Neural progenitor cell (in vitro differentiated cells): Measurements from ENCODE around the gene TWSG1. TPM values are rescaled to one million over a fixed set of nuclear protein-coding genes. Genes with fewer than 3 reads are reported as not detected.
"Not testable (repeated sequence)": the region's sequence is repeated elsewhere in the genome, so short reads cannot be mapped to it uniquely, and the experiment has no call there.

Source experiments
- DNase-seq: peaks from one replicate; pipeline ENCODE4 v3.0.0-alpha.2; 2016; ENCODE audit warnings: low spot score
- H2AFZ ChIP-seq: fragments of 200-600 bp; sonication (generic); replicated peaks from 2 replicates; pipeline ENCODE4 v1.6.1; 2016; ENCODE audit warnings: antibody characterized with exemption
- H3F3A ChIP-seq: fragments of 200-600 bp; sonication (generic); 2 replicates; pipeline ENCODE4 v1.6.1; 2016; ENCODE audit warnings: antibody characterized with exemption, low read depth
- H3K27ac ChIP-seq: fragments of 200-600 bp; sonication (generic); 2 replicates; pipeline ENCODE4 v1.5.1; 2016; ENCODE audit warnings: mild to moderate bottlenecking
- H3K27me3 ChIP-seq: fragments of 200-600 bp; sonication (generic); 2 replicates; pipeline ENCODE4 v1.6.1; 2016; ENCODE audit warnings: mild to moderate bottlenecking, moderate library complexity
- H3K36me3 ChIP-seq: fragments of 200-600 bp; sonication (generic); 2 replicates; pipeline ENCODE4 v1.5.1; 2016
- H3K4me1 ChIP-seq: fragments of 200-600 bp; sonication (generic); 2 replicates; pipeline ENCODE4 v1.6.1; 2016; ENCODE audit warnings: mixed run types
- H3K4me2 ChIP-seq: fragments of 200-600 bp; sonication (generic); 2 replicates; pipeline ENCODE4 v1.6.1; 2016
- H3K4me3 ChIP-seq: fragments of 200-600 bp; sonication (generic); 2 replicates; pipeline ENCODE4 v1.5.1; 2016
- H3K79me2 ChIP-seq: fragments of 200-600 bp; sonication (generic); 2 replicates; pipeline ENCODE4 v1.6.1; 2016; ENCODE audit warnings: low read depth
- H3K9ac ChIP-seq: fragments of 200-600 bp; sonication (generic); 2 replicates; pipeline ENCODE4 v1.6.1; 2016
- H3K9me3 ChIP-seq: fragments of 200-600 bp; sonication (generic); 2 replicates; pipeline ENCODE4 v1.5.1; 2016; ENCODE audit warnings: low read depth
- H4K20me1 ChIP-seq: fragments of 200-600 bp; sonication (generic); 2 replicates; pipeline ENCODE4 v1.6.1; 2016; ENCODE audit warnings: low read depth
- H3K27ac Mint-ChIP-seq: 3 replicates; pipeline ENCODE4 v1.8.0; 2021; ENCODE audit warnings: mixed read lengths
- H3K27me3 Mint-ChIP-seq: 2 replicates; pipeline ENCODE4 v1.8.0; 2022; ENCODE audit warnings: low read depth, mild to moderate bottlenecking, inconsistent platforms, moderate library complexity, mixed read lengths; ENCODE audit not compliant: insufficient read depth
- H3K36me3 Mint-ChIP-seq: 3 replicates; pipeline ENCODE4 v1.8.0; 2021; ENCODE audit warnings: mixed read lengths
- H3K4me1 Mint-ChIP-seq: 3 replicates; pipeline ENCODE4 v1.8.0; 2021; ENCODE audit warnings: mixed read lengths
- H3K4me3 Mint-ChIP-seq: 3 replicates; pipeline ENCODE4 v1.8.0; 2021; ENCODE audit warnings: mild to moderate bottlenecking, moderate library complexity, mixed read lengths
- H3K9me3 Mint-ChIP-seq: 3 replicates; pipeline ENCODE4 v1.8.0; 2020; ENCODE audit warnings: mixed read lengths
- CTCF ChIP-seq: fragments of 200-600 bp; sonication (generic); IDR thresholded peaks from 2 replicates; pipeline ENCODE4 v1.5.1; 2017; ENCODE audit warnings: antibody characterized with exemption, mild to moderate bottlenecking
- EZH2 ChIP-seq: fragments of 200-600 bp; sonication (generic); IDR thresholded peaks from 2 replicates; pipeline ENCODE4 v1.6.1; 2017; ENCODE audit warnings: antibody characterized with exemption, mild to moderate bottlenecking, moderate library complexity
- EZH2phosphoT487 ChIP-seq: fragments of 200-600 bp; sonication (generic); IDR thresholded peaks from 2 replicates; pipeline ENCODE4 v1.6.1; 2017; ENCODE audit warnings: antibody characterized with exemption
- total RNA-seq: library from RNA; depleted of rRNA; stranded (reverse); fragments of >200 nt; gene quantifications from 2 replicates; pipeline ENCODE4 v1.2.3, GENCODE V29; 2015; ENCODE audit warnings: low replicate concordance

TWSG1 gene
- total RNA-seq, 1 donor from 2014 or later: 87.9 TPM

- H4K20me1 ChIP-seq: no peaks in the 10 kb centered on the region
- no peaks in the 10 kb centered on the region for H3K36me3 ChIP-seq
- no peak overlapping the region for H3K4me2 ChIP-seq
- H3K4me1 ChIP-seq: no peaks in the 10 kb centered on the region
- H3K36me3 Mint-ChIP-seq: peaks cover 33% of the 10 kb centered on the region
- H3K27me3 ChIP-seq: no peaks in the 10 kb centered on the region
- DNase-seq: no peak
- H3K4me3 Mint-ChIP-seq: no peak overlapping the region
- H2AFZ ChIP-seq: no peak overlapping the region
- no peaks in the 10 kb centered on the region for H3K27me3 Mint-ChIP-seq
- H3K27ac Mint-ChIP-seq: no peak overlapping the region
- TF ChIP-seq CTCF: no peak
- no peak for TF ChIP-seq EZH2
- TF ChIP-seq EZH2phosphoT487: no peak
- peaks cover 3% of the 10 kb centered on the region for H3K9me3 Mint-ChIP-seq
- H3K9me3 ChIP-seq: no peaks in the 10 kb centered on the region
- H3K27ac ChIP-seq: no peak overlapping the region
- no peak overlapping the region for H3K9ac ChIP-seq
- H3K4me1 Mint-ChIP-seq: peaks cover 5% of the 10 kb centered on the region
- no peaks in the 10 kb centered on the region for H3F3A ChIP-seq
- no peak overlapping the region for H3K4me3 ChIP-seq
- no peaks in the 10 kb centered on the region for H3K79me2 ChIP-seq
Observed at GRCh38 chr18:9365406-9365805, 30.8 kb downstream of the TWSG1 start.

- Histone ChIP-seq H3K4me3 (no peak overlapping the region), H3K9me3 (no peaks in the 10 kb centered on the region), H3K27me3 (no peaks in the 10 kb centered on the region), H3K79me2 (no peaks in the 10 kb centered on the region), H4K20me1 (no peaks in the 10 kb centered on the region), H3K4me1 (no peaks in the 10 kb centered on the region), H3K27ac (no peak overlapping the region), H3K4me2 (no peak overlapping the region), H3K36me3 (no peaks in the 10 kb centered on the region), H3K9ac (no peak overlapping the region), H3F3A (no peaks in the 10 kb centered on the region), H2AFZ (no peak overlapping the region)
- Mint-ChIP-seq H3K9me3 (peaks cover 3% of the 10 kb centered on the region), H3K4me3 (no peak overlapping the region), H3K27me3 (no peaks in the 10 kb centered on the region), H3K27ac (no peak overlapping the region), H3K36me3 (peaks cover 30% of the 10 kb centered on the region), H3K4me1 (peaks cover 5% of the 10 kb centered on the region)
- TF ChIP-seq EZH2phosphoT487 (no peak), CTCF (peak; percentile 47)
- peak; percentile 59 for DNase-seq
Observed at GRCh38 chr18:9366126-9366714, 31.6 kb downstream of the TWSG1 start.

GRCh38 chr18:9373254-9373653 lies 38.7 kb downstream of the TWSG1 start:
- H3K4me1 Mint-ChIP-seq: not testable (repeated sequence)

GRCh38 chr18:9379118-9379517 lies 44.5 kb downstream of the TWSG1 start:
- Mint-ChIP-seq H3K4me1 (peaks cover 2% of the 10 kb centered on the region), H3K27ac (no peak overlapping the region), H3K36me3 (peaks cover 37% of the 10 kb centered on the region), H3K27me3 (no peaks in the 10 kb centered on the region), H3K4me3 (no peak overlapping the region), H3K9me3 (peaks cover 5% of the 10 kb centered on the region)
- no peak overlapping the region for H3K4me3 ChIP-seq
- H3K27ac ChIP-seq: no peak overlapping the region
- peaks cover 21% of the 10 kb centered on the region for H3F3A ChIP-seq
- H4K20me1 ChIP-seq: no peaks in the 10 kb centered on the region
- H2AFZ ChIP-seq: no peak overlapping the region
- TF ChIP-seq CTCF: no peak
- TF ChIP-seq EZH2phosphoT487: no peak
- no peak for TF ChIP-seq EZH2
- H3K9ac ChIP-seq: no peak overlapping the region
- no peaks in the 10 kb centered on the region for H3K27me3 ChIP-seq
- H3K36me3 ChIP-seq: no peaks in the 10 kb centered on the region
- H3K4me1 ChIP-seq: peaks cover 15% of the 10 kb centered on the region
- H3K4me2 ChIP-seq: no peak overlapping the region
- H3K9me3 ChIP-seq: no peaks in the 10 kb centered on the region
- no peak for DNase-seq
- H3K79me2 ChIP-seq: no peaks in the 10 kb centered on the region

More at GRCh38 chr18:9373254-9373653, 38.7 kb downstream of the TWSG1 start:
- not testable (repeated sequence) for H3K4me2 ChIP-seq, H3K9me3 Mint-ChIP-seq, H3K27me3 Mint-ChIP-seq, H3K79me2 ChIP-seq, H3K36me3 ChIP-seq, H3K9ac ChIP-seq, H3K27me3 ChIP-seq, H3K27ac ChIP-seq, DNase-seq, H3F3A ChIP-seq, H4K20me1 ChIP-seq, H3K27ac Mint-ChIP-seq, H2AFZ ChIP-seq, H3K4me3 ChIP-seq, H3K4me1 ChIP-seq, H3K9me3 ChIP-seq, H3K4me3 Mint-ChIP-seq
- H3K36me3 Mint-ChIP-seq: peaks cover 33% of the 10 kb centered on the region
